Tongue (tissue), 2 donors: Measurements from ENCODE around the gene DLG4. TPM values are rescaled to one million over a fixed set of nuclear protein-coding genes. Genes with fewer than 3 reads are reported as not detected.
A peak's percentile ranks its signal among the peaks of the same experiment; 100 is the strongest.
"Not testable (repeated sequence)": the region's sequence is repeated elsewhere in the genome, so short reads cannot be mapped to it uniquely, and the experiment has no call there.

ENCODE experiments used
- DNase-seq: peaks from one replicate; pipeline ENCODE4 v3.0.0-alpha.2; 2015
- total RNA-seq: library from RNA; depleted of rRNA; stranded (reverse); fragments of >200 nt; gene quantifications from one replicate; pipeline ENCODE4 v1.2.3, GENCODE V29; 2014

Gene DLG4
- total RNA-seq, 1 donor from 2014 or later, result 11.1 TPM

- DNase-seq, result no peak
Measured at GRCh38 chr17:7249214-7249613, 29.6 kb upstream of the DLG4 start.

GRCh38 chr17:7248796-7249195 is 29.2 kb upstream of the DLG4 start:
- DNase-seq, result peak; percentile 65

- DNase-seq, result no peak
Measured at GRCh38 chr17:7246779-7247178, 27.1 kb upstream of the DLG4 start.

- DNase-seq, result not testable (repeated sequence)
Measured at GRCh38 chr17:7243838-7244237, 24.2 kb upstream of the DLG4 start.

- DNase-seq, result no peak
Measured at GRCh38 chr17:7243453-7243729, 23.8 kb upstream of the DLG4 start.

GRCh38 chr17:7242717-7243452 is 23.2 kb upstream of the DLG4 start:
- DNase-seq, result peak; percentile 99

- peak; percentile 98 for DNase-seq
Measured at GRCh38 chr17:7241783-7242716, 22.4 kb upstream of the DLG4 start, which contains the start of gene GABARAP. TSS of gene GABARAP (minus strand) at chr17:7242449. CDS start at chr17:7242330, 119 bp downstream.

GRCh38 chr17:7241090-7241733 is 21.6 kb upstream of the DLG4 start:
- no peak for DNase-seq

- DNase-seq, result no peak
Measured at GRCh38 chr17:7240375-7240774, 20.7 kb upstream of the DLG4 start.

- DNase-seq, result peak; percentile 100
Measured at GRCh38 chr17:7239091-7240027, 19.7 kb upstream of the DLG4 start, which contains the start of gene PHF23. TSS of gene PHF23 (minus strand) at chr17:7239457. CDS start at chr17:7239279, 178 bp downstream.

GRCh38 chr17:7238420-7239090 is 18.9 kb upstream of the DLG4 start:
- DNase-seq, result no peak

- DNase-seq, result peak; percentile 81
Measured at GRCh38 chr17:7237761-7238419, 18.3 kb upstream of the DLG4 start.

- DNase-seq, result no peak
Measured at GRCh38 chr17:7237266-7237760, 17.7 kb upstream of the DLG4 start.

GRCh38 chr17:7236808-7237207 is 17.2 kb upstream of the DLG4 start:
- no peak for DNase-seq

- no peak for DNase-seq
Measured at GRCh38 chr17:7235693-7236665, 16.3 kb upstream of the DLG4 start.

GRCh38 chr17:7234083-7234951 is 14.7 kb upstream of the DLG4 start, which contains the start of gene DVL2:
TSS of gene DVL2 (minus strand) at chr17:7234517. CDS start at chr17:7234262, 255 bp downstream.
- DNase-seq, result peak; percentile 98

GRCh38 chr17:7233701-7234082 is 14.1 kb upstream of the DLG4 start:
- DNase-seq, result no peak

- no peak for DNase-seq
Measured at GRCh38 chr17:7232114-7232513, 12.5 kb upstream of the DLG4 start.
